ENCODE results near the gene RBM17.
A peak's percentile ranks its signal among the peaks of the same experiment; 100 is the strongest.
"Not testable (repeated sequence)": the region's sequence is repeated elsewhere in the genome, so short reads cannot be mapped to it uniquely, and the experiment has no call there.

The RBM17 gene

GRCh38 chr10:6056411-6057135 is 32.3 kb upstream of the RBM17 start:
- no peak for DNase-seq (ENCODE audit: low read depth in 2 of 2)

- DNase-seq (ENCODE audit: low read depth in 2 of 2) = no peak
Observed at GRCh38 chr10:6058682-6059475, 30.0 kb upstream of the RBM17 start.

- no peak for DNase-seq (ENCODE audit: low read depth in 2 of 2)
Observed at GRCh38 chr10:6059506-6059905, 29.3 kb upstream of the RBM17 start.

- DNase-seq (ENCODE audit: low read depth in 2 of 2) = no peak
Observed at GRCh38 chr10:6061056-6061455, 27.8 kb upstream of the RBM17 start.

- DNase-seq (ENCODE audit: low read depth in 2 of 2) = peak; percentile 61 to 73
Observed at GRCh38 chr10:6062101-6062771, 26.6 kb upstream of the RBM17 start, which contains the start of gene IL2RA. IL2RA (minus strand) TSS chr10:6062367; CDS start chr10:6062151, 216 bp downstream.

- DNase-seq (ENCODE audit: low read depth in 2 of 2) = no peak
Observed at GRCh38 chr10:6064119-6064518, 24.7 kb upstream of the RBM17 start.

- not testable (repeated sequence) for DNase-seq (ENCODE audit: low read depth in 2 of 2)
Observed at GRCh38 chr10:6064726-6065125, 24.1 kb upstream of the RBM17 start.

GRCh38 chr10:6065406-6065805 is 23.4 kb upstream of the RBM17 start:
- DNase-seq (ENCODE audit: low read depth in 2 of 2) = no peak

GRCh38 chr10:6065835-6066234 is 23.0 kb upstream of the RBM17 start:
- no peak for DNase-seq (ENCODE audit: low read depth in 2 of 2)

- DNase-seq (ENCODE audit: low read depth in 2 of 2) = no peak
Observed at GRCh38 chr10:6067457-6067856, 21.4 kb upstream of the RBM17 start.

- no peak for DNase-seq (ENCODE audit: low read depth in 2 of 2)
Observed at GRCh38 chr10:6068006-6068405, 20.8 kb upstream of the RBM17 start.

GRCh38 chr10:6068422-6068821 is 20.4 kb upstream of the RBM17 start:
- DNase-seq (ENCODE audit: low read depth in 2 of 2) = no peak

- DNase-seq (ENCODE audit: low read depth in 2 of 2) = no peak
Observed at GRCh38 chr10:6069081-6069931, 19.5 kb upstream of the RBM17 start.

GRCh38 chr10:6070660-6071059 is 18.2 kb upstream of the RBM17 start:
- peak; percentile 62 to 75 for DNase-seq (ENCODE audit: low read depth in 2 of 2)

- DNase-seq (ENCODE audit: low read depth in 2 of 2) = no peak
Observed at GRCh38 chr10:6071181-6072175, 17.4 kb upstream of the RBM17 start.

GRCh38 chr10:6072215-6072934 is 16.5 kb upstream of the RBM17 start:
- no peak for DNase-seq (ENCODE audit: low read depth in 2 of 2)

GRCh38 chr10:6074489-6075301 is 14.1 kb upstream of the RBM17 start:
- DNase-seq (ENCODE audit: low read depth in 2 of 2) = no peak

GRCh38 chr10:6077071-6077675 is 11.7 kb upstream of the RBM17 start:
- DNase-seq (ENCODE audit: low read depth in 2 of 2) = no peak
